ENCODE results near the gene MYRFL.

The MYRFL gene

GRCh38 chr12:69897744-69898143 is 72.7 kb downstream of the MYRFL start:
- DNase-seq (ENCODE audit: low spot score in 2 of 2) (no peak), ATAC-seq (ENCODE audit: low read depth) (no peak)
- Mint-ChIP-seq H3K36me3 (no peaks in the 10 kb centered on the region), H3K27ac (no peak overlapping the region), H3K27me3 (peaks cover 1% of the 10 kb centered on the region), H3K4me3 (no peak overlapping the region), H3K4me1 (no peaks in the 10 kb centered on the region), H3K9me3 (no peaks in the 10 kb centered on the region)

- H3K27me3 Mint-ChIP-seq = peaks cover 1% of the 10 kb centered on the region
These were observed 73.2 kb downstream of the MYRFL start for GRCh38 chr12:69898236-69898635.

GRCh38 chr12:69900720-69901131 is 75.7 kb downstream of the MYRFL start:
- peak; percentile 68 to 70 for DNase-seq (ENCODE audit: low spot score in 2 of 2)

More at GRCh38 chr12:69898236-69898635, 73.2 kb downstream of the MYRFL start:
- Mint-ChIP-seq H3K4me1 (no peaks in the 10 kb centered on the region), H3K4me3 (no peak overlapping the region), H3K36me3 (no peaks in the 10 kb centered on the region), H3K27ac (no peak overlapping the region), H3K9me3 (no peaks in the 10 kb centered on the region)
- no peak for DNase-seq (ENCODE audit: low spot score in 2 of 2)
- no peak for ATAC-seq (ENCODE audit: low read depth)

GRCh38 chr12:69901221-69901905 is 76.3 kb downstream of the MYRFL start:
- peaks cover 9% of the 10 kb centered on the region for H3K4me1 Mint-ChIP-seq
- H3K4me3 Mint-ChIP-seq = no peak overlapping the region
- H3K27ac Mint-ChIP-seq = no peak overlapping the region
- DNase-seq (ENCODE audit: low spot score in 2 of 2) (no peak), ATAC-seq (ENCODE audit: low read depth) (no peak)
- H3K36me3 Mint-ChIP-seq = no peaks in the 10 kb centered on the region
- H3K27me3 Mint-ChIP-seq = no peaks in the 10 kb centered on the region
- H3K9me3 Mint-ChIP-seq = no peaks in the 10 kb centered on the region

More at GRCh38 chr12:69900720-69901131, 75.7 kb downstream of the MYRFL start:
- Mint-ChIP-seq H3K27me3 (no peaks in the 10 kb centered on the region), H3K27ac (no peak overlapping the region), H3K36me3 (no peaks in the 10 kb centered on the region), H3K9me3 (no peaks in the 10 kb centered on the region), H3K4me3 (no peak overlapping the region), H3K4me1 (peaks cover 3% of the 10 kb centered on the region)
- ATAC-seq (ENCODE audit: low read depth) = peak; percentile 67

- Mint-ChIP-seq H3K9me3 (no peaks in the 10 kb centered on the region), H3K27me3 (no peaks in the 10 kb centered on the region), H3K27ac (no peak overlapping the region), H3K4me3 (no peak overlapping the region), H3K36me3 (no peaks in the 10 kb centered on the region), H3K4me1 (peaks cover 19% of the 10 kb centered on the region)
- DNase-seq (ENCODE audit: low spot score in 2 of 2) = no peak
- ATAC-seq (ENCODE audit: low read depth) = no peak
These were observed 78.5 kb downstream of the MYRFL start for GRCh38 chr12:69903548-69903947.

- Mint-ChIP-seq H3K36me3 (no peaks in the 10 kb centered on the region), H3K4me1 (peaks cover 19% of the 10 kb centered on the region), H3K27ac (no peak overlapping the region), H3K27me3 (no peaks in the 10 kb centered on the region), H3K4me3 (no peak overlapping the region), H3K9me3 (no peaks in the 10 kb centered on the region)
- ATAC-seq (ENCODE audit: low read depth) (no peak), DNase-seq (ENCODE audit: low spot score in 2 of 2) (no peak)
These were observed 79.8 kb downstream of the MYRFL start for GRCh38 chr12:69904777-69905176.

- Mint-ChIP-seq H3K27ac (peak overlapping the region; percentile 14), H3K27me3 (no peaks in the 10 kb centered on the region), H3K9me3 (no peaks in the 10 kb centered on the region), H3K4me3 (no peak overlapping the region), H3K4me1 (peaks cover 19% of the 10 kb centered on the region), H3K36me3 (no peaks in the 10 kb centered on the region)
- ATAC-seq (ENCODE audit: low read depth) (no peak), DNase-seq (ENCODE audit: low spot score in 2 of 2) (no peak)
These were observed 80.8 kb downstream of the MYRFL start for GRCh38 chr12:69905801-69906200.

GRCh38 chr12:69906411-69907216 is 81.6 kb downstream of the MYRFL start:
- Mint-ChIP-seq H3K4me1 (peaks cover 19% of the 10 kb centered on the region), H3K36me3 (no peaks in the 10 kb centered on the region), H3K27me3 (no peaks in the 10 kb centered on the region), H3K9me3 (no peaks in the 10 kb centered on the region), H3K27ac (peak overlapping the region; percentile 14), H3K4me3 (no peak overlapping the region)
- DNase-seq (ENCODE audit: low spot score in 2 of 2) (no peak), ATAC-seq (ENCODE audit: low read depth) (peak; percentile 80)

GRCh38 chr12:69908203-69908602 is 83.2 kb downstream of the MYRFL start:
- no peaks in the 10 kb centered on the region for H3K9me3 Mint-ChIP-seq
- DNase-seq (ENCODE audit: low spot score in 2 of 2) = no peak
- ATAC-seq (ENCODE audit: low read depth) = no peak
- no peaks in the 10 kb centered on the region for H3K27me3 Mint-ChIP-seq
- peaks cover 19% of the 10 kb centered on the region for H3K4me1 Mint-ChIP-seq
- no peaks in the 10 kb centered on the region for H3K36me3 Mint-ChIP-seq
- H3K4me3 Mint-ChIP-seq = no peak overlapping the region
- no peak overlapping the region for H3K27ac Mint-ChIP-seq

GRCh38 chr12:69910694-69911093 is 85.7 kb downstream of the MYRFL start:
- no peak for ATAC-seq (ENCODE audit: low read depth)
- H3K27me3 Mint-ChIP-seq = no peaks in the 10 kb centered on the region
- no peak overlapping the region for H3K27ac Mint-ChIP-seq
- no peaks in the 10 kb centered on the region for H3K36me3 Mint-ChIP-seq
- peaks cover 16% of the 10 kb centered on the region for H3K4me1 Mint-ChIP-seq
- H3K9me3 Mint-ChIP-seq = peaks cover 2% of the 10 kb centered on the region
- DNase-seq (ENCODE audit: low spot score in 2 of 2) = no peak
- H3K4me3 Mint-ChIP-seq = no peak overlapping the region

- DNase-seq (ENCODE audit: low spot score in 2 of 2) (no peak), ATAC-seq (ENCODE audit: low read depth) (no peak)
- Mint-ChIP-seq H3K4me1 (no peaks in the 10 kb centered on the region), H3K36me3 (peaks cover 2% of the 10 kb centered on the region), H3K4me3 (no peak overlapping the region), H3K27me3 (no peaks in the 10 kb centered on the region), H3K27ac (no peak overlapping the region), H3K9me3 (peaks cover 5% of the 10 kb centered on the region)
These were observed 88.5 kb downstream of the MYRFL start for GRCh38 chr12:69913526-69913925.

- no peak overlapping the region for H3K4me3 Mint-ChIP-seq
- no peaks in the 10 kb centered on the region for H3K4me1 Mint-ChIP-seq
- no peak for DNase-seq (ENCODE audit: low spot score in 2 of 2)
- peaks cover 5% of the 10 kb centered on the region for H3K9me3 Mint-ChIP-seq
- no peaks in the 10 kb centered on the region for H3K27me3 Mint-ChIP-seq
- ATAC-seq (ENCODE audit: low read depth) = no peak
- no peak overlapping the region for H3K27ac Mint-ChIP-seq
- peaks cover 2% of the 10 kb centered on the region for H3K36me3 Mint-ChIP-seq
These were observed 90.9 kb downstream of the MYRFL start for GRCh38 chr12:69915964-69916363.

- DNase-seq (ENCODE audit: low spot score in 2 of 2) (no peak), ATAC-seq (ENCODE audit: low read depth) (no peak)
- peaks cover 5% of the 10 kb centered on the region for H3K9me3 Mint-ChIP-seq
- no peaks in the 10 kb centered on the region for H3K4me1 Mint-ChIP-seq
- no peak overlapping the region for H3K27ac Mint-ChIP-seq
- H3K4me3 Mint-ChIP-seq = no peak overlapping the region
- no peaks in the 10 kb centered on the region for H3K27me3 Mint-ChIP-seq
- H3K36me3 Mint-ChIP-seq = peaks cover 2% of the 10 kb centered on the region
These were observed 91.7 kb downstream of the MYRFL start for GRCh38 chr12:69916544-69917235.

- peaks cover 2% of the 10 kb centered on the region for H3K36me3 Mint-ChIP-seq
- H3K4me3 Mint-ChIP-seq = no peak overlapping the region
- H3K27me3 Mint-ChIP-seq = no peaks in the 10 kb centered on the region
- H3K27ac Mint-ChIP-seq = no peak overlapping the region
- H3K9me3 Mint-ChIP-seq = peaks cover 5% of the 10 kb centered on the region
- no peak for ATAC-seq (ENCODE audit: low read depth)
- no peaks in the 10 kb centered on the region for H3K4me1 Mint-ChIP-seq
- DNase-seq (ENCODE audit: low spot score in 2 of 2) = no peak
These were observed 93.3 kb downstream of the MYRFL start for GRCh38 chr12:69918287-69918686.

Measured in memory B cell (primary cell).